ENCODE measurements around the gene CD44. TPM values are rescaled to one million over a fixed set of nuclear protein-coding genes. Genes with fewer than 3 reads are reported as not detected.
"Not testable (repeated sequence)": the region's sequence is repeated elsewhere in the genome, so short reads cannot be mapped to it uniquely, and the experiment has no call there.

Gene CD44
- total RNA-seq, 1 donor from 2014 or later: 0.65 TPM

DNA sequence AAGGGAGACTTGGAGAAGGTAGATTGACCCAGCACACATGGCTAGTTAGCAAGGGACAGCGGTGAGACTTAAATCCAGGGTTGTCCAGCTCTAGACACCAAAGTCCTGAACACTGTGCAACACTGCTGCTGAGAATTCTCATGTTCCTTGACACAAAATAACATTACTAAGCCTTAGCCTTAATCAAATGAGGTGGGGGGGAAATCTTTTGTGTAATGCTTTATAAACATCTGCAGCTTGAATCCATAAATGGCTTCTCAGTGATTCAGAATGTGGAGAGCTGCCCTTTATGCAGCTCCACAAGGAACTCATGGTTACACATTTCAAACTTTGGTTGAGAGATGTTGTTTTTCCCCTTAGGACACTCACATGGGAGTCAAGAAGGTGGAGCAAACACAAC, 80.0 kb downstream of the CD44 start:
- H3K27me3 Mint-ChIP-seq (ENCODE audit: low read depth): no peaks in the 10 kb centered on the region

GRCh38 chr11:35223371-35223796, 84.4 kb downstream of the CD44 start:
- Mint-ChIP-seq H3K27ac (ENCODE audit: unreplicated experiment) (no peak overlapping the region), H3K36me3 (ENCODE audit: low read depth) (no peaks in the 10 kb centered on the region), H3K4me3 (no peak overlapping the region), H3K9me3 (no peaks in the 10 kb centered on the region), H3K4me1 (peaks cover 22% of the 10 kb centered on the region), H3K27me3 (ENCODE audit: low read depth) (no peaks in the 10 kb centered on the region)
- TF ChIP-seq CTCF (conservative IDR thresholded peaks at IDR 0.05): no peak
- peak; percentile 14 for DNase-seq (ENCODE audit: low read depth, low spot score)

More for the DNA sequence above, 80.0 kb downstream of the CD44 start:
- Mint-ChIP-seq H3K4me3 (no peak overlapping the region), H3K9me3 (no peaks in the 10 kb centered on the region), H3K36me3 (ENCODE audit: low read depth) (no peaks in the 10 kb centered on the region), H3K4me1 (peaks cover 12% of the 10 kb centered on the region), H3K27ac (ENCODE audit: unreplicated experiment) (no peak overlapping the region)
- no peak for DNase-seq (ENCODE audit: low read depth, low spot score)
- no peak for TF ChIP-seq CTCF (conservative IDR thresholded peaks at IDR 0.05)

GRCh38 chr11:35223991-35224390, 85.0 kb downstream of the CD44 start:
- Mint-ChIP-seq H3K4me3 (no peak overlapping the region), H3K9me3 (no peaks in the 10 kb centered on the region), H3K27me3 (ENCODE audit: low read depth) (no peaks in the 10 kb centered on the region), H3K27ac (ENCODE audit: unreplicated experiment) (no peak overlapping the region), H3K4me1 (peaks cover 22% of the 10 kb centered on the region), H3K36me3 (ENCODE audit: low read depth) (no peaks in the 10 kb centered on the region)
- no peak for TF ChIP-seq CTCF (conservative IDR thresholded peaks at IDR 0.05)
- DNase-seq (ENCODE audit: low read depth, low spot score): no peak

GRCh38 chr11:35225946-35226520, 87.1 kb downstream of the CD44 start:
- no peak for DNase-seq (ENCODE audit: low read depth, low spot score)
- no peaks in the 10 kb centered on the region for H3K9me3 Mint-ChIP-seq
- no peak overlapping the region for H3K27ac Mint-ChIP-seq (ENCODE audit: unreplicated experiment)
- TF ChIP-seq CTCF (conservative IDR thresholded peaks at IDR 0.05): no peak
- H3K36me3 Mint-ChIP-seq (ENCODE audit: low read depth): no peaks in the 10 kb centered on the region
- H3K27me3 Mint-ChIP-seq (ENCODE audit: low read depth): no peaks in the 10 kb centered on the region
- H3K4me3 Mint-ChIP-seq: no peak overlapping the region
- peaks cover 22% of the 10 kb centered on the region for H3K4me1 Mint-ChIP-seq

- not testable (repeated sequence) for DNase-seq (ENCODE audit: low read depth, low spot score); H3K4me3 Mint-ChIP-seq; H3K36me3 Mint-ChIP-seq (ENCODE audit: low read depth); H3K9me3 Mint-ChIP-seq; H3K27me3 Mint-ChIP-seq (ENCODE audit: low read depth); H3K27ac Mint-ChIP-seq (ENCODE audit: unreplicated experiment)
- peaks cover 22% of the 10 kb centered on the region for H3K4me1 Mint-ChIP-seq
Measured at GRCh38 chr11:35226756-35227155, 87.8 kb downstream of the CD44 start.

DNA sequence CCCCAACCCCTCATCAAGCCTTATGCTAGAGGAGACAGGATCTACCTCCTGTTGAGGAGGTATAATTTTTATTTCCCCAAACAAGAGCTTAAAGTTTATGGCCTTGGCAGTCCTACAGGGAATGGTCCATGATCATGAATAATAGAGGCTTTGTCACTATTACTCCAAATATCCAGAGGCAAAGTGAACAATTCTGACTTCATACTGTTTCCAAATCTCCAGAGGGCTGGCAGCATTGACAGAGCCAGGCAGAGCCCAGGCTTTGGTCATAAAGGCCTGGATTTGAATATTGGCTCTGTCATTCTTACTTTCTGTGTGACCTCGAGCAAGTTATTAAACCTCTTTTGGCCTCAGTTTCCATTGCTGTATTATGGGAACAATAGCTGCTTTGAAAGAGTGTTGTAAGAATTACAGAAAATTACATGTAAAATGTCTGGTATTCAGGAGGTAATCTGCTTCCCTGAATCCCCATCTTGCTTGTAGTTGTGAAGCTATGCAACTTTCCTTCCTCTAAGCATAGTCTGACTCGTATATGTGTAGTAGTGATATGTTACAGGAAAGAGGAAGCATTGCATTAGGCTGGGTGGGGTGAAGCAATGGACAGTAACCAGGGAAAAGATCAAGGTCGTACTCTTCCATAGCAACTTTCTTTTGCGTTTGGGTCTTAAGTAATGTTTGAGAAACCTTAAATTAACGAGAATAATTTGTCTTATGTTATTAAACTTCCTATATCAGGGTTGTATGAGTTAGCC, 88.8 kb downstream of the CD44 start:
- Mint-ChIP-seq H3K4me3 (no peak overlapping the region), H3K36me3 (ENCODE audit: low read depth) (no peaks in the 10 kb centered on the region), H3K27me3 (ENCODE audit: low read depth) (no peaks in the 10 kb centered on the region), H3K4me1 (peaks cover 22% of the 10 kb centered on the region), H3K9me3 (no peaks in the 10 kb centered on the region), H3K27ac (ENCODE audit: unreplicated experiment) (no peak overlapping the region)
- no peak for TF ChIP-seq CTCF (conservative IDR thresholded peaks at IDR 0.05)
- DNase-seq (ENCODE audit: low read depth, low spot score): no peak
